NCI-H2107 treated with DMSO at 0.1 percent for 48 hours (cell line): ENCODE measurements around the gene LTV1.
"Not testable (repeated sequence)": the region's sequence is repeated elsewhere in the genome, so short reads cannot be mapped to it uniquely, and the experiment has no call there.

Source experiments
- DNase-seq: peaks from one replicate; lab custom pipeline; 2025; ENCODE audit not compliant: unreplicated experiment; lab: John Stamatoyannopoulos, UW

Gene LTV1

GRCh38 chr6:143842461-143842901 lies 657 bp upstream of the LTV1 start:
- DNase-seq = no peak

DNA sequence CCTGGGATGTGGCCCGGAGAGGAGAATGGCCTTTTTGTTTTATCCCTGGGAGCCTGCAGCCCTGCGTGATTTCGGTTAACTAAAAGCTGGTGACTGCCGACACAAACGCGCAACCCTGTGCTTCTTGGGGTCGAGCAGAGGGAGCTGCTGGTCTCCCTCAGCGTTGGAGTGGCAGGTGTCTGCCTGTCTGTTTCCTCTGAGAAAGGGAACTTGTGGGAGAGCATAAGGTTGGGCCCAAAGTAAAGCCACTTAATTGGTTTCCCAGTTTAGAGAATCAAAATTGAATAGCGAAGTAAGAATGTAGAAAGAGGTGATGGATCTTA lies 500 bp downstream of the LTV1 start:
- DNase-seq = no peak

GRCh38 chr6:143844006-143844405 lies 868 bp downstream of the LTV1 start:
- no peak for DNase-seq

DNA sequence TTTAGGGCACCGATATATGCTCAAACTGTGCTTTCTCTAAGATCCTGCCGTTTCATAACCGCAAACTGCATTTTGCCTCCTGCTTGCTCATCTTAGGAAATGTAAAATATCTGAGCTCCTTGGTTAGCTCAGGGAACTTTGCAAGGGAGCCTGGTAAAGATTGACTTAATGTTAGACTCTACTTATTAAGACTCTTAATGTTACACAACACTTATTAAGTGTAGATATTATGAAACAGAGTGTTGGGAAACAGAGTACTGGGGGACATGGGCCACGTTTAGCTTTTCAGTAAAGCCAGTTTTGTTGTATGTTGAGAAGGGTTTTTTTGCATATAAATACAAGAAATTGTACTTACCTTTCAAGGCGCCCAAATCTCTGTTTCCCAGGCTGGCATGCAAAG lies 1.9 kb downstream of the LTV1 start:
- no peak for DNase-seq

DNA sequence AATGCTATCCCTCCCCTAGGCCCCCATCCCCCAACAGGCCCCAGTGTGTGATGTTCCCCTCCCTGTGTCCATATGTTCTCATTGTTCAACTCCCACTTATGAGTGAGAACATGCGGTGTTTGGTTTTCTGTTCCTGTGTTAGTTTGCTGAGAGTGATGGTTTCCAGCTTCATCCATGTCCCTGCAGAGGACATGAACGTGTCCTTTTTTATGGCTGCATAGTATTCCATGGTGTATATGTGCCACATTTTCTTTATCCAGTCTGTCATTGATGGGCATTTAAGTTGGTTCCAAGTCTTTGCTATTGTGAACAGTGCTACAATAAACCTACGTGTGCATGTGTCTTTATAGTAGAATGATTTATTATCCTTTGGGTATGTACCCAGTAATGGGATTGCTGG lies 8.6 kb downstream of the LTV1 start:
- DNase-seq = not testable (repeated sequence)

DNA sequence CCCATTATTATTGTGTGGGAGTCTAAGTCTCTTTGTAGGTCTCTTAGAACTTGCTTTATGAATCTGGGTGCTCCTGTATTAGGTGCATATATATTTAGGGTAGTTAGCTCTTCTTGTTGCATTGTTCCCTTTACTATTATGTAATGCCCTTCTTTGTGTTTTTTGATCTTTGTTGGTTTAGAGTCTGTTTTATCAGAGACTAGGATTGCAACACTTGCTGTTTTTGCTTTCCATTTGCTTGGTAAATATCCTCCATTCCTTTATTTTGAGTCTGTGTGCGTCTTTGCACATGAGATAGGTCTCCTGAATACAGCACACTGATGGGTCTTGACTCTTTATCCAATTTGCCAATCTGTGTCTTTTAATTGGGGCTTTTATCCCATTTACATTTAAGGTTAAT lies 11.9 kb downstream of the LTV1 start:
- not testable (repeated sequence) for DNase-seq

GRCh38 chr6:143856762-143857161 lies 13.6 kb downstream of the LTV1 start:
- DNase-seq = not testable (repeated sequence)

GRCh38 chr6:143857651-143858050 lies 14.5 kb downstream of the LTV1 start:
- DNase-seq = no peak

GRCh38 chr6:143859891-143860660 lies 16.9 kb downstream of the LTV1 start:
- no peak for DNase-seq

- no peak for DNase-seq
Observed at GRCh38 chr6:143863771-143864170, 20.6 kb downstream of the LTV1 start.

DNA sequence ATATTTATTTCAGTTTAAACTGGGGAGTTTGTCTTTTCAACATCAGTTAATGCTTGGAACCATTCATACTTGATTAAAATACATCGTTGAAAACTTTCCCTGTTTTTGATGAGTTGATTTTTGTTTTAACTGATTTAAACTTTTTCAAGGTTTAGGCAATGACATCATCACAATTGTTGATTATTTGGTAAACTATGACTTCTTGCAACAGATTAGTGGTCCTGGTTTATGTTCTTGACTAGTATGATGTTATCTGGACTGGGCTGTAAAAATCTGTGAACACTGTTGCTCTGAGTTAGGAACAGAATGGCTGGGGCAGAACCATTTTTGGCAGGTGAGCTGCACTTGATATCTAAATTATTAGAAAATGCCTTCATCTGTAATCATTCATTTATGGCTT lies 21.1 kb downstream of the LTV1 start, which contains the start of gene ZC2HC1B:
Gene ZC2HC1B (plus strand): TSS at position 241 of the 400 bp plus-strand sequence. CDS start 66 bp downstream, at position 307.
- no peak for DNase-seq

DNA sequence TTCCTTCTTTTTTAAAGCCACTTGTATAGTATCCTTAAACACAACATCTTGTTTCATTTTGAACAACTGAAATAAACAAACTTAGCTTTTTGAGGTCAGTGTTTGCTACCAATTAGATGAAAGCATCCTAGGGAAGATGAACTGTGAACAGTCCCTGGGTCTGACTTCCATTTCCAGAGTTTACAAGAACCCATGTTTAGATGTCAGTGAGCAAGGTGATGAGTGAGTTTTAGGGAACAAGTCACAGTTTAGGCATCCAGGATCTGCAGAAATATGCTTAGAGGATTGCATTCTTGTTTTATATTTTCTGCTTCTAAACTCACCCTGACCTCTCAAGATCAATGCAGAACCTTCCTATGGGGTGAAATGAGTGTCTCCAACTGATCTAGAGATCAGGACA lies 24.1 kb downstream of the LTV1 start:
- no peak for DNase-seq

DNA sequence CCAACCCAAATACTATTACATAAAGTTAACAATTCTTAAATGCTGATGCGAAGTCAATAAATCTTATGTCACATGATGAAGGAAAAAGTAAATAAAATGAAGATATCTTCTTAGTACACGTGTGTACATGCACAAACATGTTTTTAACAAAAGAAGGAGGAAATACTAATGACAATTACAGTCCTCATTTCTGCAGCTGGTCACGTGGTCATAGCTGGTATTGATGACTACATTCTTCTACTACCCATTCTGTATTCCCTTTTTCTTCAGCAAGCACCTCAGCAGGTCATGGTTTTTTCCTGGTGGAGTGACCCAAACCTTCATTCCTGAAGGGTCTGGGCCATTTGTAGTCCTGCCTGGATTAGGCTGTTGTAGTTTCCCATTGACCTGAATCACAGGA lies 25.7 kb downstream of the LTV1 start:
- not testable (repeated sequence) for DNase-seq

GRCh38 chr6:143871202-143871730 lies 28.1 kb downstream of the LTV1 start:
- not testable (repeated sequence) for DNase-seq

- no peak for DNase-seq
Observed at GRCh38 chr6:143872201-143872600, 29.1 kb downstream of the LTV1 start.

- DNase-seq = not testable (repeated sequence)
Observed at GRCh38 chr6:143873600-143873999, 30.5 kb downstream of the LTV1 start.

DNA sequence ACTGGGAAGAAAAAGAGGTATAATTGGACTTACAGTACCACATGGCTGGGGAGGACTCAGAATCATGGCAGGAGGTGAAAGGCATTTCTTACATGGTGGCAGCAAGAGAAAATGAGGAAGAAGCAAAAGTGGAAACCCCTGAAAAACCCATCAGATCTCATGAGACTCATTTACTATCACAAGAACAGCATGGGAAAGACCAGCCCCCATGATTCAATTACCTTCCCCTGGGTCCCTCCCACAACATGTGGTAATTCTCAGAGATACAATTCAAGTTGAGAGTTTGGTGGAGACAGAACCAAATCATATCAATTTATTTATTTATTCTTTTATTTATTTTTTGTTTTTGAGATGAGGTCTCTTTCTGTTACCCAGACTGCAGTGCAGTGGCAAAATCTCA lies 31.4 kb downstream of the LTV1 start:
- DNase-seq = not testable (repeated sequence)

GRCh38 chr6:143877584-143878271 lies 34.6 kb downstream of the LTV1 start:
- DNase-seq = no peak

- DNase-seq = no peak
Observed at GRCh38 chr6:143878272-143878760, 35.2 kb downstream of the LTV1 start.

DNA sequence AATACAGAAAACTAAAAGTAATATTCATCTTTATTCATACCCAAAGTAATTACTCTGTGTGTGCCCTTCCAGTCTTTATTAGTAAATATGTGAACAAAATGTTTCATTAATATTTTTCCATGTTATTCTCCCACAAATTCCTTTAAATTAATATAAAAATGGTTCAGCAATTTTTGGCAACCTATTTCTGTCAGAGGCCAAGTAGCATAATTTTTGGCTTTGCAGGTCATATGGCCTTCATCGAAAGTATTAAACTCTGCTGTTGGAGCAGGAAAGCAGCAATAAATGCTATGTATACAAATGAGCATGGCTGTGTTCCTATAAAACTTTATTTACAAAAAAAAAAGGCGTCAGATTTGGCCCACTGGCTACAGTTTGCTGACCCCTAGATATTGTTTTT lies 37.3 kb downstream of the LTV1 start:
- DNase-seq = no peak

DNA sequence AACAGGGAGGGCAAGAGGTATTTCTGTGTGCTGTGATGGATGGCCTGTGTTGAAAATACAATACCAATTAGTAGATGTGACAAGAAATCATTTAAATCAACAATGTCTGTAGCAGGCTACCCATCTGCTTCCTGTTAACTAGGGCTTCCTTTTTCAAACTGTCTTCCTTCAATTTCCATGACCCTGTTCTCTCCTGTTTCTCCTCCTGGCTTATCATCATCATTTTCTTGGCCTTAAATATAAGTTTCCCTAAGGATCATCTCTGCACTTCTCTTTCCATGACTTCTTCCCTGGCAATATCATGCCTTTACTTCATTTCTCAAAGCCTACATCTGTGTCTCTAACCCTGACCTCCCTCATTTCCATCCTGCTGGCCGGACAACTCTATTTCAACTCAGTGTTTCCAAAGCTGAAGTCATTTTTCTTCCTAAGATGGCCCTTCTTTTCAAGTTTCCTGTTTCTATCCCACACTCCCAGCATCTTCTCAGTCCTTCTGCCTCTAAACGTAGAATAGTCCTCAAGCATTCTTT lies 39.3 kb downstream of the LTV1 start:
- DNase-seq = no peak
